Neural progenitor cell (in vitro differentiated cells): ENCODE data around the gene TRIP13. TPM values are rescaled to one million over a fixed set of nuclear protein-coding genes. Genes with fewer than 3 reads are reported as not detected.
"Not testable (repeated sequence)": the region's sequence is repeated elsewhere in the genome, so short reads cannot be mapped to it uniquely, and the experiment has no call there.

Experiments used
- DNase-seq: peaks from one replicate; pipeline ENCODE4 v3.0.0-alpha.2; 2016; ENCODE audit warnings: low spot score
- H2AFZ ChIP-seq: fragments of 200-600 bp; sonication (generic); replicated peaks from 2 replicates; pipeline ENCODE4 v1.6.1; 2016; ENCODE audit warnings: antibody characterized with exemption
- H3F3A ChIP-seq: fragments of 200-600 bp; sonication (generic); 2 replicates; pipeline ENCODE4 v1.6.1; 2016; ENCODE audit warnings: antibody characterized with exemption, low read depth
- H3K27ac ChIP-seq: fragments of 200-600 bp; sonication (generic); 2 replicates; pipeline ENCODE4 v1.5.1; 2016; ENCODE audit warnings: mild to moderate bottlenecking
- H3K27me3 ChIP-seq: fragments of 200-600 bp; sonication (generic); 2 replicates; pipeline ENCODE4 v1.6.1; 2016; ENCODE audit warnings: mild to moderate bottlenecking, moderate library complexity
- H3K36me3 ChIP-seq: fragments of 200-600 bp; sonication (generic); 2 replicates; pipeline ENCODE4 v1.5.1; 2016
- H3K4me1 ChIP-seq: fragments of 200-600 bp; sonication (generic); 2 replicates; pipeline ENCODE4 v1.6.1; 2016; ENCODE audit warnings: mixed run types
- H3K4me2 ChIP-seq: fragments of 200-600 bp; sonication (generic); 2 replicates; pipeline ENCODE4 v1.6.1; 2016
- H3K4me3 ChIP-seq: fragments of 200-600 bp; sonication (generic); 2 replicates; pipeline ENCODE4 v1.5.1; 2016
- H3K79me2 ChIP-seq: fragments of 200-600 bp; sonication (generic); 2 replicates; pipeline ENCODE4 v1.6.1; 2016; ENCODE audit warnings: low read depth
- H3K9ac ChIP-seq: fragments of 200-600 bp; sonication (generic); 2 replicates; pipeline ENCODE4 v1.6.1; 2016
- H3K9me3 ChIP-seq: fragments of 200-600 bp; sonication (generic); 2 replicates; pipeline ENCODE4 v1.5.1; 2016; ENCODE audit warnings: low read depth
- H4K20me1 ChIP-seq: fragments of 200-600 bp; sonication (generic); 2 replicates; pipeline ENCODE4 v1.6.1; 2016; ENCODE audit warnings: low read depth
- H3K27ac Mint-ChIP-seq: 3 replicates; pipeline ENCODE4 v1.8.0; 2021; ENCODE audit warnings: mixed read lengths
- H3K27me3 Mint-ChIP-seq: 2 replicates; pipeline ENCODE4 v1.8.0; 2022; ENCODE audit warnings: low read depth, mild to moderate bottlenecking, inconsistent platforms, moderate library complexity, mixed read lengths; ENCODE audit not compliant: insufficient read depth
- H3K36me3 Mint-ChIP-seq: 3 replicates; pipeline ENCODE4 v1.8.0; 2021; ENCODE audit warnings: mixed read lengths
- H3K4me1 Mint-ChIP-seq: 3 replicates; pipeline ENCODE4 v1.8.0; 2021; ENCODE audit warnings: mixed read lengths
- H3K4me3 Mint-ChIP-seq: 3 replicates; pipeline ENCODE4 v1.8.0; 2021; ENCODE audit warnings: mild to moderate bottlenecking, moderate library complexity, mixed read lengths
- H3K9me3 Mint-ChIP-seq: 3 replicates; pipeline ENCODE4 v1.8.0; 2020; ENCODE audit warnings: mixed read lengths
- CTCF ChIP-seq: fragments of 200-600 bp; sonication (generic); IDR thresholded peaks from 2 replicates; pipeline ENCODE4 v1.5.1; 2017; ENCODE audit warnings: antibody characterized with exemption, mild to moderate bottlenecking
- EZH2 ChIP-seq: fragments of 200-600 bp; sonication (generic); IDR thresholded peaks from 2 replicates; pipeline ENCODE4 v1.6.1; 2017; ENCODE audit warnings: antibody characterized with exemption, mild to moderate bottlenecking, moderate library complexity
- EZH2phosphoT487 ChIP-seq: fragments of 200-600 bp; sonication (generic); IDR thresholded peaks from 2 replicates; pipeline ENCODE4 v1.6.1; 2017; ENCODE audit warnings: antibody characterized with exemption
- total RNA-seq: library from RNA; depleted of rRNA; stranded (reverse); fragments of >200 nt; gene quantifications from 2 replicates; pipeline ENCODE4 v1.2.3, GENCODE V29; 2015; ENCODE audit warnings: low replicate concordance

The TRIP13 gene
- total RNA-seq, 1 donor from 2014 or later: 32.3 TPM

DNA sequence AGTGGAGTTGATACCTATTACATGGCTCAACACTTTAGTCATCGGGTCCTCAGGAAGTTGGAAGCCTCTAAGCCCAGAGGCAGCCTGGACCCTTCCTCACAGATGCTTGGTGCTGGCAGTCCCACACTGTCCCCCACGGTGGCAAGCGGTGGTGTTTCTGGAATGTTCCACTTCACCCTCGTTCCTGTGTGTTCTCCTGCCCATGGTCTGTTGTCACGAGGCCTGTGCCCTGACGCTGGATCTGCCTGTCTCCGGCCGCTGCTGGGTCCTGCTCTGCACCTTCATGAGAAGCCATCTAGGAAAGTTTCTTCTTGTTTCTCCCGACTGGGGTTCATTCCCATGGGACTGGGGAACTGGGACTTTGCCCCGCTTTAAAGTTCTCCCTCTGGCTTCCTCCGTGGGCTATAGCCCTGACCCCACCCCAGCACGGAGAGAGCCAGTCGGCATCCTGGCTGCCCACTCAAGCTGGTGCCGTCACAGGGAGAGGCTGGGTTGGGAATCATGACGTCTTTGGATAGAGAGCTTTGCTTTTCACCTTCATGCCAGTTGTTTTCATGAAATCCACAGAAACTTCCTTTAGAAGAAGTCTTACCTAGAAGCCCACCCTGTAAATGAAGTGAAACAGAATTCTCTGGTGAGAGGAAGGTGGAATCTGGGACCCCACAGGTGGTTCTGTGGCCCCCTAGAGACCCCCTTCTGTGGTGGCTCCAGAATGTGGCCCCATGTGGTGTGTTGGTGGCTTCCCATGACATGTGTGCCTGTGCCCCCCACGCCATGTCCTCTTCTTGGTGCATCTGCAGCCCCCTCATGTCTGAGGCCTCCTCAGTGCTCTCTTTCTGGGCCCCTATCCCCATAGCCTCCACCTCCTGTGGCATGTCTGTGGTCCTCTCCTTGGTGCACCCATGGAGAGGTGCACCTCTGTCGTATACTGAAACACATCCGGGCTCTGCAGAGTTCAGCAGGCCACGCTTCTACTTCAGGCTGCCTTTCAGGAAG, 43.8 kb downstream of the TRIP13 start:
- Mint-ChIP-seq H3K9me3 (peaks cover 3% of the 10 kb centered on the region), H3K4me1 (no peaks in the 10 kb centered on the region), H3K4me3 (no peak overlapping the region), H3K27me3 (peaks cover 5% of the 10 kb centered on the region), H3K27ac (no peak overlapping the region), H3K36me3 (no peaks in the 10 kb centered on the region)
- Histone ChIP-seq H2AFZ (no peak overlapping the region), H3K9ac (no peak overlapping the region), H3K27ac (no peak overlapping the region), H3F3A (no peaks in the 10 kb centered on the region), H3K4me1 (no peaks in the 10 kb centered on the region), H4K20me1 (no peaks in the 10 kb centered on the region), H3K79me2 (no peaks in the 10 kb centered on the region), H3K4me2 (no peak overlapping the region), H3K4me3 (no peak overlapping the region), H3K27me3 (peaks cover 19% of the 10 kb centered on the region), H3K9me3 (no peaks in the 10 kb centered on the region), H3K36me3 (no peaks in the 10 kb centered on the region)
- DNase-seq: no peak
- TF ChIP-seq EZH2 (no peak), EZH2phosphoT487 (no peak), CTCF (no peak)

DNA sequence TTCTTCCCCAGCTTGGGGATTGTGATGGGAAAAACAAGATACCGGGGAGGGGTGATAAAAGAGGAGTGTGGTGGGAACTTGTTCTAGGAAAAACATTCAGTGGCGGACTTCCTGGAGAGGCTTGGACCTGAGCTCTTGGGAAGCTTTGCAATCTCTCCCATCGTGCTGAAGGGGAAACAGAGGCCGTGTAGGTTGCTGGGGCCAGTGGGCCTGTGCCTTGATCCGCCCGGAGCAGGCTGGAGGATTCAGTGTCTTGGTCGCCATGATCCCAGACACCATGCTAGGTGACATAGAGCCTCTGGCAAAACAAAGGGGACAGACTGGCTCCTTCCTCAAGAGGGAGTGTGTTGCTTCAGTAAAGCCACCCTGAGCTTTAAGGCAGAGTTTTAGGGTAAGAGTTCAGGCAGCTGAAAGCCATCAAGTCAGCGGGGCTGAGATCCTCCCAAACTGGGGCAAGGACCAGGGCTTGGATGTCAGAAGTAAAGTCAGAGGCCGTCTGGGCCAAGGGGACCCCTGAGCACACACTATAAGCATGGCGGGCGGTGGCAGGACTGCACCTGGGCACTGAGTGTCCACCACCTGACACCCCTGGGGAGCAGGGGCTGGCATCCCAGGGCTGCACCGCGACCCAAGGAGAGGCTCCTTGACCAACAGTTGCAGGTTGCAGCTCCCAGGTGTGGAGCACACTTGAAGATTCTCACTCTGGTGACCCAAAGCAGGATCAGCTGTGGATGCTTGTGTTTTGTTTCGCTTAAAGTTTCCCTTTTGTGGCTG, 44.7 kb downstream of the TRIP13 start:
- TF ChIP-seq EZH2: no peak
- TF ChIP-seq CTCF: no peak
- no peak for TF ChIP-seq EZH2phosphoT487

GRCh38 chr5:939368-939767, 46.7 kb downstream of the TRIP13 start:
- TF ChIP-seq EZH2 (no peak), EZH2phosphoT487 (no peak), CTCF (no peak)
- H2AFZ ChIP-seq: no peak overlapping the region
- no peaks in the 10 kb centered on the region for H4K20me1 ChIP-seq
- no peaks in the 10 kb centered on the region for H3K4me1 ChIP-seq
- Mint-ChIP-seq H3K36me3 (no peaks in the 10 kb centered on the region), H3K27ac (no peak overlapping the region), H3K4me1 (peaks cover 13% of the 10 kb centered on the region), H3K27me3 (peaks cover 5% of the 10 kb centered on the region), H3K9me3 (peaks cover 7% of the 10 kb centered on the region), H3K4me3 (no peak overlapping the region)
- DNase-seq: no peak
- peaks cover 23% of the 10 kb centered on the region for H3K27me3 ChIP-seq
- H3K4me3 ChIP-seq: no peak overlapping the region
- H3K27ac ChIP-seq: no peak overlapping the region
- H3K9ac ChIP-seq: no peak overlapping the region
- H3K9me3 ChIP-seq: no peaks in the 10 kb centered on the region
- no peaks in the 10 kb centered on the region for H3F3A ChIP-seq
- no peaks in the 10 kb centered on the region for H3K36me3 ChIP-seq
- no peak overlapping the region for H3K4me2 ChIP-seq
- H3K79me2 ChIP-seq: no peaks in the 10 kb centered on the region

More for the DNA sequence above, 44.7 kb downstream of the TRIP13 start:
- no peaks in the 10 kb centered on the region for H3K4me1 ChIP-seq
- Mint-ChIP-seq H3K4me1 (peaks cover 1% of the 10 kb centered on the region), H3K36me3 (no peaks in the 10 kb centered on the region), H3K27me3 (peaks cover 5% of the 10 kb centered on the region), H3K9me3 (peaks cover 6% of the 10 kb centered on the region), H3K27ac (no peak overlapping the region), H3K4me3 (no peak overlapping the region)
- H3K27ac ChIP-seq: no peak overlapping the region
- no peak overlapping the region for H3K4me3 ChIP-seq
- H2AFZ ChIP-seq: no peak overlapping the region
- no peak overlapping the region for H3K9ac ChIP-seq
- no peaks in the 10 kb centered on the region for H3K36me3 ChIP-seq
- no peaks in the 10 kb centered on the region for H3K9me3 ChIP-seq
- H3F3A ChIP-seq: no peaks in the 10 kb centered on the region
- no peak overlapping the region for H3K4me2 ChIP-seq
- H3K27me3 ChIP-seq: peaks cover 16% of the 10 kb centered on the region
- H4K20me1 ChIP-seq: no peaks in the 10 kb centered on the region
- DNase-seq: no peak
- H3K79me2 ChIP-seq: no peaks in the 10 kb centered on the region

DNA sequence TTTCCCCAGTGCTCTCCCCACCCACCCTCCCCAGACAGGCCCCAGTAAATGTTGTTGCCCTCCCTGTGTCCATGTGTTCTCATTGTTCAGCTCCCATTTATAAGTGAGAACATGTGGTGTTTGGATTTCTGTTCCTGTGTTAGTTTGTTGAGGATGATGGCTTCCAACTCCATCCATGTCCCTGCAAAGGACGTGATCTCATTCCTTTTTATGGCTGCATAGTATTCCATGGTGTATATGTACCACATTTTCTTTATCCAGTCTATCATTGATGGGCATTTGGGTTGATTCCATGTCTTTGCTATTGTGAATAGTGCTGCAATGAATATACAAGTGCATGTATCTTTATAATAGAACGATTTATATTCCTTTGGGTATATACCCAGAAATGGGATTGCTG, 48.1 kb downstream of the TRIP13 start:
- H3K9me3 ChIP-seq, H3F3A ChIP-seq, H3K4me1 ChIP-seq, DNase-seq, H3K27me3 Mint-ChIP-seq, H4K20me1 ChIP-seq, H3K4me3 Mint-ChIP-seq, H3K36me3 ChIP-seq, H3K4me2 ChIP-seq, H3K9ac ChIP-seq, H3K36me3 Mint-ChIP-seq, H3K27ac ChIP-seq, H2AFZ ChIP-seq, H3K79me2 ChIP-seq, H3K4me3 ChIP-seq, H3K9me3 Mint-ChIP-seq: not testable (repeated sequence)
- peak overlapping the region; percentile 70 for H3K27ac Mint-ChIP-seq
- H3K27me3 ChIP-seq: peaks cover 33% of the 10 kb centered on the region
- peaks cover 25% of the 10 kb centered on the region for H3K4me1 Mint-ChIP-seq
